H9 (cell line): ENCODE results near the gene IDUA. TPM values are rescaled to one million over a fixed set of nuclear protein-coding genes. Genes with fewer than 3 reads are reported as not detected.

ENCODE experiments used
- DNase-seq: peaks from one replicate; pipeline ENCODE4 v3.0.0-alpha.2; 2017
- H2AFZ ChIP-seq: one replicate; pipeline ENCODE4 v1.6.1; 2013; ENCODE audit warnings: mild to moderate bottlenecking, low read length, control low read depth, moderate library complexity
- H2AK5ac ChIP-seq: 2 replicates; pipeline ENCODE4 v1.6.1; 2013; ENCODE audit warnings: low read length, control low read depth, mixed read lengths; ENCODE audit not compliant: insufficient read length
- H2BK120ac ChIP-seq: one replicate; pipeline ENCODE4 v1.6.1; 2013; ENCODE audit warnings: low read depth, mild to moderate bottlenecking, low read length, control low read depth, inconsistent platforms; ENCODE audit not compliant: poor library complexity, severe bottlenecking
- H2BK12ac ChIP-seq: 2 replicates; pipeline ENCODE4 v1.6.1; 2013; ENCODE audit warnings: low read length, control low read depth, mixed read lengths, low read depth; ENCODE audit not compliant: insufficient read length
- H2BK15ac ChIP-seq: 2 replicates; pipeline ENCODE4 v1.6.1; 2013; ENCODE audit warnings: low read depth, low read length, control low read depth
- H2BK20ac ChIP-seq: one replicate; pipeline ENCODE4 v1.6.1; 2013; ENCODE audit warnings: low read depth, mild to moderate bottlenecking, low read length, control low read depth, inconsistent platforms; ENCODE audit not compliant: poor library complexity, severe bottlenecking
- H2BK5ac ChIP-seq: 2 replicates; pipeline ENCODE4 v1.6.1; 2013; ENCODE audit warnings: low read length, control low read depth, mixed read lengths; ENCODE audit not compliant: insufficient read length
- H3K14ac ChIP-seq: 2 replicates; pipeline ENCODE4 v1.6.1; 2013; ENCODE audit warnings: low read length, control low read depth; ENCODE audit not compliant: insufficient read depth
- H3K18ac ChIP-seq: 2 replicates; pipeline ENCODE4 v1.6.1; 2013; ENCODE audit warnings: low read depth, mild to moderate bottlenecking, mixed read lengths, low read length, control low read depth; ENCODE audit not compliant: insufficient read length
- H3K23ac ChIP-seq: 2 replicates; pipeline ENCODE4 v1.6.1; 2013; ENCODE audit warnings: low read length, control low read depth, mixed read lengths, low read depth; ENCODE audit not compliant: insufficient read length
- H3K23me2 ChIP-seq: 2 replicates; pipeline ENCODE4 v1.6.1; 2013; ENCODE audit warnings: low read depth, mild to moderate bottlenecking, mixed read lengths, low read length, control low read depth; ENCODE audit not compliant: insufficient read length, poor library complexity, severe bottlenecking
- H3K27ac ChIP-seq: 2 replicates; pipeline ENCODE4 v1.5.1; 2013; ENCODE audit warnings: low read length, control low read depth, mixed read lengths, low read depth; ENCODE audit not compliant: insufficient read length
- H3K27me3 ChIP-seq: 2 replicates; pipeline ENCODE4 v1.6.1; 2013; ENCODE audit warnings: low read length, control low read depth, inconsistent platforms; ENCODE audit not compliant: insufficient read depth
- H3K4ac ChIP-seq: 2 replicates; pipeline ENCODE4 v1.6.1; 2013; ENCODE audit warnings: low read depth, mild to moderate bottlenecking, control low read depth, inconsistent platforms, low read length, moderate library complexity
- H3K4me1 ChIP-seq: 2 replicates; pipeline ENCODE4 v1.6.1; 2013; ENCODE audit warnings: low read length, control low read depth, inconsistent platforms; ENCODE audit not compliant: insufficient read depth
- H3K4me2 ChIP-seq: 2 replicates; pipeline ENCODE4 v1.6.1; 2013; ENCODE audit warnings: low read length, control low read depth, mixed read lengths; ENCODE audit not compliant: insufficient read length, insufficient read depth
- H3K56ac ChIP-seq: 2 replicates; pipeline ENCODE4 v1.6.1; 2013; ENCODE audit warnings: low read depth, mild to moderate bottlenecking, mixed read lengths, low read length, control low read depth; ENCODE audit not compliant: insufficient read length
- H3K79me1 ChIP-seq: 2 replicates; pipeline ENCODE4 v1.6.1; 2013; ENCODE audit warnings: low read depth, mild to moderate bottlenecking, moderate library complexity, low read length, control low read depth, inconsistent platforms; ENCODE audit not compliant: insufficient read depth, poor library complexity, severe bottlenecking
- H3K79me2 ChIP-seq: 2 replicates; pipeline ENCODE4 v1.6.1; 2013; ENCODE audit warnings: low read length, control low read depth, inconsistent platforms; ENCODE audit not compliant: insufficient read depth
- H3K9ac ChIP-seq: 2 replicates; pipeline ENCODE4 v1.6.1; 2013; ENCODE audit warnings: low read length, control low read depth, mixed read lengths; ENCODE audit not compliant: insufficient read length; ENCODE audit errors: extremely low read depth
- H3K9me3 ChIP-seq: one replicate; pipeline ENCODE4 v1.6.1; 2013; ENCODE audit warnings: low read depth, low read length, inconsistent platforms; ENCODE audit not compliant: control insufficient read depth
- H3T11ph ChIP-seq: one replicate; pipeline ENCODE4 v1.6.1; 2013; ENCODE audit warnings: mild to moderate bottlenecking, low read length, control low read depth, inconsistent platforms
- H4K20me1 ChIP-seq: one replicate; pipeline ENCODE4 v1.6.1; 2013; ENCODE audit not compliant: control insufficient read depth, insufficient read length, insufficient read depth
- H4K5ac ChIP-seq: 2 replicates; pipeline ENCODE4 v1.6.1; 2013; ENCODE audit warnings: low read depth, mild to moderate bottlenecking, mixed read lengths, low read length, control low read depth; ENCODE audit not compliant: insufficient read length
- H4K8ac ChIP-seq: replicated peaks from 2 replicates; pipeline ENCODE4 v1.6.1; 2013; ENCODE audit warnings: low read length, control low read depth, mixed read lengths, low read depth; ENCODE audit not compliant: insufficient read length
- H4K91ac ChIP-seq: 2 replicates; pipeline ENCODE4 v1.6.1; 2013; ENCODE audit warnings: low read depth, mild to moderate bottlenecking, moderate library complexity, mixed read lengths, low read length, control low read depth; ENCODE audit not compliant: insufficient read length
- H3K27ac Mint-ChIP-seq, 3 experiments: 2 replicates in 2 of 3; 3 replicates in 1 of 3; pipeline ENCODE4 v1.8.0; 2020 to 2021; ENCODE audit warnings: mixed read lengths in 3 of 3, mild to moderate bottlenecking in 1 of 3, moderate library complexity in 1 of 3
- H3K27me3 Mint-ChIP-seq: 2 replicates; pipeline ENCODE4 v1.8.0; 2021; ENCODE audit warnings: low read depth, mild to moderate bottlenecking, moderate library complexity, mixed read lengths
- H3K36me3 Mint-ChIP-seq, 3 experiments: 2 replicates in 2 of 3; 3 replicates in 1 of 3; pipeline ENCODE4 v1.8.0; 2020 to 2021; ENCODE audit warnings: low read depth in 3 of 3, mixed read lengths in 3 of 3; ENCODE audit not compliant: insufficient read depth in 1 of 3
- H3K4me1 Mint-ChIP-seq, 2 experiments: 2 replicates each; pipeline ENCODE4 v1.8.0; 2020; ENCODE audit warnings: mixed read lengths in 2 of 2
- H3K4me3 Mint-ChIP-seq, 2 experiments: 2 replicates in 1 of 2; 3 replicates in 1 of 2; pipeline ENCODE4 v1.8.0; 2020 to 2021; ENCODE audit warnings: mild to moderate bottlenecking in 2 of 2, mixed read lengths in 2 of 2, moderate library complexity in 1 of 2
- H3K9me3 Mint-ChIP-seq, 2 experiments: 2 replicates in 1 of 2; 3 replicates in 1 of 2; pipeline ENCODE4 v1.8.0; 2020; ENCODE audit warnings: mild to moderate bottlenecking in 2 of 2, mixed read lengths in 2 of 2, moderate library complexity in 1 of 2
- CTCF ChIP-seq: fragments of 200-600 bp; sonication (generic); conservative IDR thresholded peaks from 3 replicates; pipeline ENCODE4 v1.8.0; 2021; ENCODE audit warnings: antibody characterized with exemption, mild to moderate bottlenecking
- WGBS: extraction: QIAGEN DNeasy Blood & Tissue Kit; methylation state at CpG from one replicate; pipeline ENCODE4 v1.1.7; 2013; ENCODE audit warnings: missing lambda C conversion rate, low lambda C conversion rate, mixed read lengths; ENCODE audit not compliant: insufficient read length; ENCODE audit errors: extremely low coverage; 5-methylcytosine and 5-hydroxymethylcytosine counted together
- total RNA-seq: library from RNA; stranded (reverse); gene quantifications from 2 replicates; pipeline ENCODE4 v1.2.1, GENCODE V29; 2021

The IDUA gene
- total RNA-seq, 1 experiment from 2014 or later = 14.5 TPM

GRCh38 chr4:1022739-1023066, 35.9 kb downstream of the IDUA start:
- Mint-ChIP-seq H3K27ac (no peak overlapping the region), H3K27me3 (no peaks in the 10 kb centered on the region), H3K4me3 (no peak overlapping the region), H3K9me3 (peaks cover 0 to 2% of the 10 kb centered on the region in 2 experiments; a peak in 1 of 5 replicates), H3K4me1 (peaks cover 4 to 17% of the 10 kb centered on the region in 2 experiments; a peak in 3 of 4 replicates), H3K36me3 (peaks cover 8 to 13% (median 12%) of the 10 kb centered on the region in 3 experiments; a peak in 6 of 7 replicates)
- no peak overlapping the region for H2BK20ac ChIP-seq
- H4K20me1 ChIP-seq = no peaks in the 10 kb centered on the region
- H3K27me3 ChIP-seq = no peaks in the 10 kb centered on the region
- H4K5ac ChIP-seq = no peak overlapping the region
- H2BK5ac ChIP-seq = no peak overlapping the region
- H3K9ac ChIP-seq = no peak overlapping the region
- H3K79me2 ChIP-seq = no peaks in the 10 kb centered on the region
- no peak overlapping the region for H2BK12ac ChIP-seq
- no peak overlapping the region for H4K8ac ChIP-seq
- H3K18ac ChIP-seq = no peak overlapping the region
- H3K27ac ChIP-seq = no peak overlapping the region
- no peak overlapping the region for H3K14ac ChIP-seq
- WGBS = no CpG with 5 or more reads among the region's 19 CpGs
- H3K4me1 ChIP-seq = no peaks in the 10 kb centered on the region; the same call in 1 of the 2 replicates
- H3K4me2 ChIP-seq = no peak overlapping the region
- no peak overlapping the region for H3T11ph ChIP-seq
- H3K56ac ChIP-seq = no peak overlapping the region
- no peak for TF ChIP-seq CTCF
- H2AFZ ChIP-seq = no peak overlapping the region
- no peak overlapping the region for H2BK120ac ChIP-seq
- H2AK5ac ChIP-seq = no peak overlapping the region
- no peak overlapping the region for H3K4ac ChIP-seq
- no peak overlapping the region for H3K23ac ChIP-seq
- H3K9me3 ChIP-seq = no peaks in the 10 kb centered on the region
- no peak for DNase-seq
- H2BK15ac ChIP-seq = no peak overlapping the region
- no peak overlapping the region for H4K91ac ChIP-seq
- H3K79me1 ChIP-seq = no peaks in the 10 kb centered on the region
- no peaks in the 10 kb centered on the region for H3K23me2 ChIP-seq
